ENCODE results near the gene JADE2.

Gene JADE2

DNA sequence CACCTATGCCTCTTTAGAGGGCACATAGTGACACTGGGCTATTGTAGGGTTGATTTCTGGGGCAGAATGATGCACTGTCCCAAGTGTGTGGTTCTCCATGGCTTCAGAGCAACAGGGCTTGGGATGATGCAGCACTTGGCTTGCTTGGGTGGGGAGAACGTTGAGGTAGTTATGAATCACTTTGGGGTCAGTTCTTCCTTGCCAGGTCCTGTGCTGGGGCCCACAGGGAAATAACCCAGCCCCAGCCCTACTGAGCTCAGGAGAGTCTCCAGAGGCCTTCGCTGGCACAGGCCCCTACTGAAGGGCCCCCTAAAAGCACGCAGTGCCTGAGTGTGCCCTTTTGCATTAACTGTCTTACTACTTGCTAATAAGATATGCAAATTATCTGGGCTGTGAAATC lies 24.2 kb downstream of the JADE2 start:
- H3K9ac ChIP-seq (ENCODE audit: low read depth, low read length, poor library complexity), result no peak overlapping the region
- no peaks in the 10 kb centered on the region for H3K79me1 ChIP-seq (ENCODE audit: low read depth, low read length)
- H4K8ac ChIP-seq (ENCODE audit: low read depth, low read length), result no peak overlapping the region
- H3K4me2 ChIP-seq (ENCODE audit: insufficient read depth, low read length, poor library complexity, severe bottlenecking), result no peak overlapping the region
- peaks cover 0 to 1% of the 10 kb centered on the region in 2 donors for H3K4me1 ChIP-seq (ENCODE audit: control insufficient read depth in 2 of 2, insufficient read depth in 1 of 2, low read depth in 1 of 2, low read length in 2 of 2)
- no peak overlapping the region for H3K23ac ChIP-seq (ENCODE audit: low read depth, low read length, poor library complexity)
- H4K91ac ChIP-seq (ENCODE audit: low read depth, low read length, poor library complexity), result no peak overlapping the region
- H3K27ac ChIP-seq (replicated peaks; ENCODE audit: low read length), result no peak overlapping the region
- H2AK5ac ChIP-seq (ENCODE audit: low read depth, low read length), result no peak overlapping the region
- H3K14ac ChIP-seq (ENCODE audit: low read length), result no peak overlapping the region
- H3K18ac ChIP-seq (ENCODE audit: low read length), result no peak overlapping the region
- H3K27me3 ChIP-seq (ENCODE audit: control insufficient read depth in 3 of 3, insufficient read depth in 3 of 3, low read depth in 1 of 3, low read length in 3 of 3), result peaks cover 0 to under 1% (median 0%) of the 10 kb centered on the region in 3 experiments
- no peak overlapping the region for H2AFZ ChIP-seq (ENCODE audit: low read length)
- no peak overlapping the region for H2BK12ac ChIP-seq (ENCODE audit: low read length)
- no peaks in the 10 kb centered on the region for H3K9me3 ChIP-seq (replicated peaks in 1 of 2; ENCODE audit: control insufficient read depth in 2 of 2, insufficient read depth in 1 of 2, low read depth in 1 of 2, low read length in 2 of 2)
- H2BK5ac ChIP-seq (ENCODE audit: low read length), result no peak overlapping the region
- no peak overlapping the region for H3K4me3 ChIP-seq (ENCODE audit: low read length in 2 of 2)
- H3K36me3 ChIP-seq (replicated peaks in 1 of 2; ENCODE audit: control insufficient read depth in 2 of 2, insufficient read depth in 2 of 2, low read length in 2 of 2), result no peaks in the 10 kb centered on the region
- H2BK120ac ChIP-seq (ENCODE audit: low read depth, low read length), result no peak overlapping the region
- no peak overlapping the region for H3K4ac ChIP-seq (ENCODE audit: low read length)
- DNase-seq (ENCODE audit: low spot score), result no peak
- H2BK15ac ChIP-seq (ENCODE audit: low read length), result no peak overlapping the region
- WGBS, 2 donors (ENCODE audit: extremely low coverage in 2 of 2, insufficient read length in 2 of 2, insufficient replicate concordance in 1 of 2), result no CpG with 5 or more reads among the region's 3 CpGs

DNA sequence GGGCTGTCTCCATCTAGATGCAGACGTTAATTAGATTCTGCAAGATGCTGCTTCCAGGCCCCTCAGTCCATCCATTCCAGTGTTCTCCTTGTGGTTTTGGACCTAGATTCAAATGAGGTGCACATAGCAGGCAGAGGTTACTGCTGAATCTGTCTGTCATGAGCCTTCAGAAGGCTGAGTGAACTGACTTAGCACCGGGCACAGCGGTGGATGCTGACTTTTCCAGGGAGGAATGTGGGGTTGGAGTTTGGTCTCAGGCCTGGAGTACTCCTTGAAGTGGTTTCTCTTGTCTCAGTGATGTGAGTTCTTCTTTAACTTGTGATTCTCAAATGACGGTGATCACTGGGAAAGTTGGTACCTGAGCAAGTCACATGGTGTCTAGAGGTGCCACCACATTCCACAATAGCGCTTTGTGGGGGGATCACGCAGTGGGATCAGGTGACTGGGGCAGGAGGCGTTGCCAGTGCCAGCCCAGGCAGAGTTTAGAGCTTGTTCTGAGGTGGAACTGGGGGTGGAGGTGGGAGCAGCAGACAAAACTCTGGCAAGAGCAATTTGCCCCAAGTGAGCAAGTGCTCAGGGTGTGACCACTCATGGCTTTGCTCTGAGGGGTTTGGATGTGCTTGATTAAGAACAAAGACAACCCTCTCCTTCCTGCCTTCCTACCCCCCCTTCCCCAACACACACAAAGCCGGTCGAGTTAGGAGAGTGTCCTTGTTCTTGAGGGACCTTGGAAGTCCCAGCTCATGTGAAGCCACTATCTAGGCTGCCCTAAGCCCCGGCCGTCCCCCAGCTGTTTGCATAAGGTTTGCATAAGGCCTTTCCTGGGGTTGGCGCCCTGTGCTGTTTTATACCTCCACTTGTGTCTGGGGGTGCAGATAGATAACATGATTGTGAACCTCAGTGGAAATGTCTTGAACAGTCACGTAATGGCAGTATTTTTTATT lies 25.1 kb downstream of the JADE2 start:
- Histone ChIP-seq H3K18ac (ENCODE audit: low read length) (no peak overlapping the region), H2BK12ac (ENCODE audit: low read length) (no peak overlapping the region), H4K91ac (ENCODE audit: low read depth, low read length, poor library complexity) (no peak overlapping the region), H3K27me3 (ENCODE audit: control insufficient read depth in 3 of 3, insufficient read depth in 3 of 3, low read depth in 1 of 3, low read length in 3 of 3) (no peaks in the 10 kb centered on the region), H3K4me1 (ENCODE audit: control insufficient read depth in 2 of 2, insufficient read depth in 1 of 2, low read depth in 1 of 2, low read length in 2 of 2) (peaks cover 3 to 7% of the 10 kb centered on the region in 2 donors), H3K79me1 (ENCODE audit: low read depth, low read length) (no peaks in the 10 kb centered on the region), H4K8ac (ENCODE audit: low read depth, low read length) (no peak overlapping the region), H3K14ac (ENCODE audit: low read length) (no peak overlapping the region), H3K27ac (replicated peaks; ENCODE audit: low read length) (no peak overlapping the region), H3K4me2 (ENCODE audit: insufficient read depth, low read length, poor library complexity, severe bottlenecking) (no peak overlapping the region), H3K4me3 (ENCODE audit: low read length in 2 of 2) (no peak overlapping the region), H3K9ac (ENCODE audit: low read depth, low read length, poor library complexity) (no peak overlapping the region), H3K9me3 (replicated peaks in 1 of 2; ENCODE audit: control insufficient read depth in 2 of 2, insufficient read depth in 1 of 2, low read depth in 1 of 2, low read length in 2 of 2) (no peaks in the 10 kb centered on the region), H3K36me3 (replicated peaks in 1 of 2; ENCODE audit: control insufficient read depth in 2 of 2, insufficient read depth in 2 of 2, low read length in 2 of 2) (no peaks in the 10 kb centered on the region), H2BK120ac (ENCODE audit: low read depth, low read length) (no peak overlapping the region), H2AK5ac (ENCODE audit: low read depth, low read length) (no peak overlapping the region), H2BK15ac (ENCODE audit: low read length) (no peak overlapping the region), H3K23ac (ENCODE audit: low read depth, low read length, poor library complexity) (no peak overlapping the region), H2AFZ (ENCODE audit: low read length) (no peak overlapping the region), H3K4ac (ENCODE audit: low read length) (no peak overlapping the region), H2BK5ac (ENCODE audit: low read length) (no peak overlapping the region)
- no peak for DNase-seq (ENCODE audit: low spot score)
- no CpG with 5 or more reads among the region's 13 CpGs for WGBS, 2 donors (ENCODE audit: extremely low coverage in 2 of 2, insufficient read length in 2 of 2, insufficient replicate concordance in 1 of 2)

DNA sequence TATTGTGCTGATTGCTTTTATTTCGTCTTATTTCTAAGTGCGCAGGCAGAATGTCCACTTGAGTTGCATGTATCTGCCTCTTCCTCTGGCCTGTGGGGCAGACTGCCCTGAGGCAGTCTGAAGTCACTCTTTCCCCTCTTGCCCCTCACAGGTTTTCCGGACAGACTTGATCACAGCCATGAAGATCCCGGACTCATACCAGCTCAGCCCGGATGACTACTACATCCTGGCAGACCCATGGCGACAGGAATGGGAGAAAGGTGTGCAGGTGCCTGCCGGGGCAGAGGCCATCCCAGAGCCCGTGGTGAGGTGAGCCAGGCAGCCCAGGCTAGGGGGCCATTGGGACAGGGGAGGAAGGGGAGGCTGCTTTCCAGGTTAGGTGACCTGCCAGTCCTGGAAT lies 26.4 kb downstream of the JADE2 start:
- Histone ChIP-seq H3K23ac (ENCODE audit: low read depth, low read length, poor library complexity) (peak overlapping the region; percentile 53), H3K18ac (ENCODE audit: low read length) (no peak overlapping the region), H3K9me3 (replicated peaks in 1 of 2; ENCODE audit: control insufficient read depth in 2 of 2, insufficient read depth in 1 of 2, low read depth in 1 of 2, low read length in 2 of 2) (no peaks in the 10 kb centered on the region), H3K14ac (ENCODE audit: low read length) (no peak overlapping the region), H3K4ac (ENCODE audit: low read length) (no peak overlapping the region), H2BK15ac (ENCODE audit: low read length) (peak overlapping the region; percentile 63), H3K4me2 (ENCODE audit: insufficient read depth, low read length, poor library complexity, severe bottlenecking) (no peak overlapping the region), H2BK5ac (ENCODE audit: low read length) (no peak overlapping the region), H3K9ac (ENCODE audit: low read depth, low read length, poor library complexity) (no peak overlapping the region), H2AFZ (ENCODE audit: low read length) (no peak overlapping the region), H3K4me3 (ENCODE audit: low read length in 2 of 2) (no peak overlapping the region), H3K4me1 (ENCODE audit: control insufficient read depth in 2 of 2, insufficient read depth in 1 of 2, low read depth in 1 of 2, low read length in 2 of 2) (peaks cover 3 to 15% of the 10 kb centered on the region in 2 donors), H4K91ac (ENCODE audit: low read depth, low read length, poor library complexity) (no peak overlapping the region), H3K36me3 (replicated peaks in 1 of 2; ENCODE audit: control insufficient read depth in 2 of 2, insufficient read depth in 2 of 2, low read length in 2 of 2) (no peaks in the 10 kb centered on the region), H3K27me3 (ENCODE audit: control insufficient read depth in 3 of 3, insufficient read depth in 3 of 3, low read depth in 1 of 3, low read length in 3 of 3) (no peaks in the 10 kb centered on the region), H2AK5ac (ENCODE audit: low read depth, low read length) (peak overlapping the region; percentile 60), H2BK12ac (ENCODE audit: low read length) (no peak overlapping the region), H2BK120ac (ENCODE audit: low read depth, low read length) (no peak overlapping the region), H4K8ac (ENCODE audit: low read depth, low read length) (no peak overlapping the region), H3K79me1 (ENCODE audit: low read depth, low read length) (no peaks in the 10 kb centered on the region), H3K27ac (replicated peaks; ENCODE audit: low read length) (no peak overlapping the region)
- WGBS, 2 donors (ENCODE audit: extremely low coverage in 2 of 2, insufficient read length in 2 of 2, insufficient replicate concordance in 1 of 2), result no CpG with 5 or more reads among the region's 8 CpGs
- no peak for DNase-seq (ENCODE audit: low spot score)

GRCh38 chr5:134552301-134552700 lies 26.8 kb downstream of the JADE2 start:
- no peak overlapping the region for H2AFZ ChIP-seq (ENCODE audit: low read length)
- no peak overlapping the region for H3K4ac ChIP-seq (ENCODE audit: low read length)
- H3K23ac ChIP-seq (ENCODE audit: low read depth, low read length, poor library complexity), result no peak overlapping the region
- WGBS, 2 donors (ENCODE audit: extremely low coverage in 2 of 2, insufficient read length in 2 of 2, insufficient replicate concordance in 1 of 2), result no CpG with 5 or more reads among the region's 3 CpGs
- no peak for DNase-seq (ENCODE audit: low spot score)
- H2BK15ac ChIP-seq (ENCODE audit: low read length), result peak overlapping the region; percentile 63
- H3K27ac ChIP-seq (replicated peaks; ENCODE audit: low read length), result no peak overlapping the region
- no peak overlapping the region for H4K91ac ChIP-seq (ENCODE audit: low read depth, low read length, poor library complexity)
- H2BK5ac ChIP-seq (ENCODE audit: low read length), result no peak overlapping the region
- no peak overlapping the region for H3K4me2 ChIP-seq (ENCODE audit: insufficient read depth, low read length, poor library complexity, severe bottlenecking)
- H3K4me3 ChIP-seq (ENCODE audit: low read length in 2 of 2), result no peak overlapping the region
- no peak overlapping the region for H2BK12ac ChIP-seq (ENCODE audit: low read length)
- H3K79me1 ChIP-seq (ENCODE audit: low read depth, low read length), result no peaks in the 10 kb centered on the region
- H3K36me3 ChIP-seq (replicated peaks in 1 of 2; ENCODE audit: control insufficient read depth in 2 of 2, insufficient read depth in 2 of 2, low read length in 2 of 2), result no peaks in the 10 kb centered on the region
- no peak overlapping the region for H4K8ac ChIP-seq (ENCODE audit: low read depth, low read length)
- no peaks in the 10 kb centered on the region for H3K27me3 ChIP-seq (ENCODE audit: control insufficient read depth in 3 of 3, insufficient read depth in 3 of 3, low read depth in 1 of 3, low read length in 3 of 3)
- H3K14ac ChIP-seq (ENCODE audit: low read length), result no peak overlapping the region
- peaks cover 3 to 15% of the 10 kb centered on the region in 2 donors for H3K4me1 ChIP-seq (ENCODE audit: control insufficient read depth in 2 of 2, insufficient read depth in 1 of 2, low read depth in 1 of 2, low read length in 2 of 2)
- H3K18ac ChIP-seq (ENCODE audit: low read length), result no peak overlapping the region
- H3K9me3 ChIP-seq (replicated peaks in 1 of 2; ENCODE audit: control insufficient read depth in 2 of 2, insufficient read depth in 1 of 2, low read depth in 1 of 2, low read length in 2 of 2), result no peaks in the 10 kb centered on the region
- peak overlapping the region; percentile 60 for H2AK5ac ChIP-seq (ENCODE audit: low read depth, low read length)
- no peak overlapping the region for H3K9ac ChIP-seq (ENCODE audit: low read depth, low read length, poor library complexity)
- no peak overlapping the region for H2BK120ac ChIP-seq (ENCODE audit: low read depth, low read length)

Data from neuronal stem cell (in vitro differentiated cells).